Mesenchymal stem cell (in vitro differentiated cells and primary cell): ENCODE measurements around the gene TSC2.

ENCODE experiments used
- DNase-seq: peaks from one replicate; pipeline ENCODE4 v3.0.0-alpha.2; 2013
- H2AFZ ChIP-seq: one replicate; pipeline ENCODE4 v1.6.1; 2013; ENCODE audit warnings: low read depth, mild to moderate bottlenecking, control low read depth, inconsistent platforms, low read length, moderate library complexity
- H2AK5ac ChIP-seq: 2 replicates; pipeline ENCODE4 v1.6.1; 2013; ENCODE audit warnings: low read length, moderate library complexity, mild to moderate bottlenecking, inconsistent platforms; ENCODE audit not compliant: severe bottlenecking
- H2BK120ac ChIP-seq: one replicate; pipeline ENCODE4 v1.6.1; 2013; ENCODE audit warnings: low read depth, mild to moderate bottlenecking, inconsistent platforms, low read length, moderate library complexity
- H2BK12ac ChIP-seq, 2 experiments: one replicate each; pipeline ENCODE4 v1.6.1; 2013; ENCODE audit warnings: inconsistent platforms in 2 of 2, low read length in 2 of 2, mild to moderate bottlenecking in 2 of 2, moderate library complexity in 2 of 2, control low read depth in 1 of 2
- H2BK15ac ChIP-seq: one replicate; pipeline ENCODE4 v1.6.1; 2013; ENCODE audit warnings: mild to moderate bottlenecking, low read depth, inconsistent platforms; ENCODE audit not compliant: poor library complexity, severe bottlenecking
- H2BK5ac ChIP-seq: 2 replicates; pipeline ENCODE4 v1.6.1; 2013; ENCODE audit warnings: low read depth, mild to moderate bottlenecking, low read length, control low read depth, inconsistent platforms; ENCODE audit not compliant: poor library complexity, severe bottlenecking
- H3K14ac ChIP-seq, 2 experiments: one replicate each; pipeline ENCODE4 v1.6.1; 2013; ENCODE audit warnings: inconsistent platforms in 2 of 2, low read length in 2 of 2, control low read depth in 1 of 2, mild to moderate bottlenecking in 1 of 2, moderate library complexity in 1 of 2
- H3K18ac ChIP-seq, 2 experiments: one replicate each; pipeline ENCODE4 v1.6.1; 2013; ENCODE audit warnings: inconsistent platforms in 2 of 2, low read length in 2 of 2, control low read depth in 1 of 2, low read depth in 1 of 2, mild to moderate bottlenecking in 1 of 2
- H3K23ac ChIP-seq, 2 experiments: one replicate each; pipeline ENCODE4 v1.6.1; 2013; ENCODE audit warnings: inconsistent platforms in 2 of 2, low read length in 2 of 2, mild to moderate bottlenecking in 2 of 2, moderate library complexity in 2 of 2, control low read depth in 1 of 2
- H3K27ac ChIP-seq: 2 replicates; pipeline ENCODE4 v1.5.1; 2013; ENCODE audit warnings: mild to moderate bottlenecking, moderate library complexity, low read length, control low read depth, inconsistent platforms; ENCODE audit not compliant: poor library complexity, severe bottlenecking
- H3K27me3 ChIP-seq, 2 experiments: 2 replicates each; pipeline versions ENCODE4 v1.6.1 to v1.7.0; 2013; ENCODE audit warnings: low read length in 2 of 2, mild to moderate bottlenecking in 2 of 2, moderate library complexity in 2 of 2, control low read depth in 1 of 2, inconsistent platforms in 1 of 2; ENCODE audit not compliant: control insufficient read depth in 1 of 2, insufficient read depth in 1 of 2
- H3K36me3 ChIP-seq, 2 experiments: 2 replicates each; pipeline versions ENCODE4 v1.6.1 to v1.7.0; 2013; ENCODE audit warnings: low read length in 2 of 2, control low read depth in 1 of 2, inconsistent platforms in 1 of 2, low read depth in 1 of 2, mild to moderate bottlenecking in 1 of 2; ENCODE audit not compliant: insufficient read depth in 2 of 2, control insufficient read depth in 1 of 2
- H3K4ac ChIP-seq, 2 experiments: one replicate each; pipeline ENCODE4 v1.6.1; 2013; ENCODE audit warnings: inconsistent platforms in 2 of 2, low read length in 2 of 2, mild to moderate bottlenecking in 2 of 2, moderate library complexity in 2 of 2, control low read depth in 1 of 2, low read depth in 1 of 2
- H3K4me1 ChIP-seq: 2 replicates; pipeline ENCODE4 v1.6.1; 2013; ENCODE audit warnings: low read depth, low read length, control low read depth; ENCODE audit not compliant: control insufficient read depth, insufficient read depth
- H3K4me2 ChIP-seq: 2 replicates; pipeline ENCODE4 v1.6.1; 2013; ENCODE audit warnings: low read length, mild to moderate bottlenecking, inconsistent platforms; ENCODE audit not compliant: poor library complexity, severe bottlenecking
- H3K4me3 ChIP-seq, 2 experiments: 2 replicates each; pipeline versions ENCODE4 v1.5.1 to v1.7.0; 2013; ENCODE audit warnings: low read length in 2 of 2, mild to moderate bottlenecking in 2 of 2, control low read depth in 1 of 2, low read depth in 1 of 2; ENCODE audit not compliant: insufficient read depth in 1 of 2
- H3K79me1 ChIP-seq: replicated peaks from 2 replicates; pipeline ENCODE4 v1.6.1; 2013; ENCODE audit warnings: mild to moderate bottlenecking, control low read depth, low read length, inconsistent platforms; ENCODE audit not compliant: poor library complexity, severe bottlenecking
- H3K9ac ChIP-seq: 2 replicates; pipeline ENCODE4 v1.7.0; 2013; ENCODE audit warnings: mild to moderate bottlenecking, low read length, moderate library complexity
- H3K9me3 ChIP-seq: 2 replicates; pipeline ENCODE4 v1.7.0; 2013; ENCODE audit warnings: mild to moderate bottlenecking, low read length; ENCODE audit not compliant: control insufficient read depth
- H4K8ac ChIP-seq: one replicate; pipeline ENCODE4 v1.6.1; 2013; ENCODE audit warnings: inconsistent platforms, mild to moderate bottlenecking, low read length, moderate library complexity
- H4K91ac ChIP-seq: one replicate; pipeline ENCODE4 v1.6.1; 2013; ENCODE audit warnings: mild to moderate bottlenecking, low read length, inconsistent platforms
- WGBS: methylation state at CpG from one replicate; pipeline ENCODE4 v1.1.7; 2013; ENCODE audit warnings: mixed read lengths; 5-methylcytosine and 5-hydroxymethylcytosine counted together

The TSC2 gene

DNA sequence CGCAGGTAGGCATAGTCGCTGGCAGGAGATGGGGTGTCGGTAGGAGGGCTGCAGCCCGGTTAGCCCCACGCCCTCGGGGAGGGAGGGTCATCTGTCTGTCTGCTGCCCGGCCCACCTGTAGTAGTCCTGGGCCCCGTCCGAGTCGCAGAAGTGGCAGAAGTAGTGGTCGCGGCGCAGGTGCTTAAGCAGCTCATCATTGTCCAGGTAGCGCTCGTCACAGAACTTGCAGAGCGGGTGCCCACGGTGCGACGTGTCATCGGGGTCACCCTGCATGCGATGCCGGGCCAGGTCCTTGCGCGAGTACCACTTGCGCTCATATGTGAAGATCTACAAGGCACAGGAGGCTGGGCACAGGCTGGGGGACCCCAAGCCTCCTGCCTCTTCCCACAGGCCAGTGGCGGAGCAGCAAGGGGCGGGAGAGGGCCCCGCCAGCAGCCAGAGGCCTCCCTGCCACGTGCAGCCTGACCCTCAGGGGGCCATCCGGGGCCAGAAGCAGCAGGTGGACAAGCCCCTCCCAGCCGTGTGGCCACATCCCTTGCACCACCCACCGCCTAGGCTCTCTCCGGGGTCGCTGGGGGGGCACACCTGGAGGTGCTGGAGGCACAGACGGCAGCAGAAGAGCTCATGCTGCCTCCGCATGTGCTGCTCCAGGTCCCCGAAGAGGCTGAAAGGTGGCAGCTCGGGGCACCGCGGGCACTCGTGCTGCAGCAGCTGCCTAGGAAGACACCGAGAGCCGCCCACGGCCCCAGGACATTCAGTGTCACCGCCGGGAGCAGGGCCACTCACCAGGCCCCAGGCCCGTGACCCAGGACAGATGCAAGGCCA lies 45.2 kb upstream of the TSC2 start:
- 96% methylated on average over 47 of the region's 47 CpGs for WGBS
- no peak overlapping the region for H3K4me2 ChIP-seq
- no peak for DNase-seq

DNA sequence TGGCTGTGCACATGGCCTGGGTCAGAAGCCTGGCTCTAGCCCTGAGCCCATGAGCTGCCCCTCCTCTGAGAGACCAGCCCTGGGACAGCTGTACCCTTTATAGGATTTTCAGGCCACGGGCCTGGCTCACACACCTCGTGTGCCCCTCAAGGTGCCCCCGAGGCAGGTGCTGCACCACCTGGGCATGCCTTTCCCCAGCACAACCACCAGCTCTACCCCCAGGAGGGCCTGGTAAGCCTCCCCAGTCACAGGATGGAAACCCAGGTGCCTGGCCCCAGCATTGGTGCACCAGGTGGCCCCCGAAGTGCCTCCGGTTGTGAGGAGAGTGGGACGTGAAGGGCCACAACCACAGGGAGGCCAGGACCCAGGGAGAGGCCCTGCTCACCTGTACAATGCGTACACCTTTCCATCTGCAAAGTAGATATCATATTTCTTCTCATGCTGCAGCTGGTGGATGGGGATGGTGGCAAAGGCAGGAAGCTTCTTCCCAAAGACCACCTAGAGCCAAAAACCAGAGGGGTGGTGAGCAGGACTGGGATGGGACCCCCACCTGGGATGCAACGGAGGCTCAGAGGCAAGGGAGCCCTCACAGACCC lies 44.5 kb upstream of the TSC2 start:
- DNase-seq: no peak
- Histone ChIP-seq H3K23ac (no peak overlapping the region), H2BK12ac (peak overlapping the region in 1 of 2 experiments; percentile 21), H3K36me3 (peaks cover 44 to 90% of the 10 kb centered on the region in 2 experiments), H2AK5ac (no peak overlapping the region), H2BK5ac (no peak overlapping the region), H3K27ac (no peak overlapping the region), H4K91ac (peak overlapping the region; percentile 8), H3K18ac (no peak overlapping the region), H3K4ac (no peak overlapping the region), H2BK15ac (no peak overlapping the region), H3K4me1 (peaks cover 48% of the 10 kb centered on the region), H2AFZ (no peak overlapping the region), H2BK120ac (no peak overlapping the region), H3K79me1 (peaks cover 33% of the 10 kb centered on the region), H3K27me3 (no peaks in the 10 kb centered on the region), H3K9me3 (no peaks in the 10 kb centered on the region), H4K8ac (no peak overlapping the region), H3K14ac (no peak overlapping the region), H3K4me2 (no peak overlapping the region), H3K9ac (peak overlapping the region; percentile 59), H3K4me3 (peak overlapping the region in 1 of 2 experiments; percentile 37)
- WGBS: 82% methylated on average over 8 of the region's 8 CpGs

More for the DNA sequence above, 45.2 kb upstream of the TSC2 start:
- Histone ChIP-seq H3K79me1 (peaks cover 33% of the 10 kb centered on the region), H2BK12ac (no peak overlapping the region), H2BK120ac (no peak overlapping the region), H3K9ac (no peak overlapping the region), H3K27ac (no peak overlapping the region), H3K36me3 (peaks cover 51 to 95% of the 10 kb centered on the region in 2 experiments), H2BK15ac (no peak overlapping the region), H3K18ac (no peak overlapping the region), H2BK5ac (no peak overlapping the region), H2AK5ac (no peak overlapping the region), H3K4ac (no peak overlapping the region), H3K14ac (no peak overlapping the region), H3K27me3 (no peaks in the 10 kb centered on the region), H2AFZ (no peak overlapping the region), H3K23ac (no peak overlapping the region), H4K91ac (no peak overlapping the region), H4K8ac (no peak overlapping the region), H3K4me3 (no peak overlapping the region), H3K9me3 (no peaks in the 10 kb centered on the region), H3K4me1 (peaks cover 41% of the 10 kb centered on the region)

GRCh38 chr16:2003827-2004641 lies 43.8 kb upstream of the TSC2 start:
- Histone ChIP-seq H3K79me1 (peaks cover 32% of the 10 kb centered on the region), H3K9me3 (no peaks in the 10 kb centered on the region), H2BK15ac (no peak overlapping the region), H4K8ac (peak overlapping the region; percentile 33), H3K27me3 (no peaks in the 10 kb centered on the region), H3K23ac (no peak overlapping the region), H3K14ac (peak overlapping the region in 1 of 2 experiments; percentile 23), H3K4me1 (peaks cover 51% of the 10 kb centered on the region), H3K36me3 (peaks cover 43 to 83% of the 10 kb centered on the region in 2 experiments), H2AFZ (no peak overlapping the region), H2AK5ac (peak overlapping the region; percentile 72), H2BK5ac (no peak overlapping the region), H3K27ac (no peak overlapping the region), H2BK12ac (peak overlapping the region in 1 of 2 experiments; percentile 52), H3K4ac (peak overlapping the region; percentile 35 to 59), H3K4me3 (peak overlapping the region in 1 of 2 experiments; percentile 44), H3K18ac (peak overlapping the region in 1 of 2 experiments; percentile 67), H2BK120ac (peak overlapping the region; percentile 37), H3K4me2 (peak overlapping the region; percentile 30), H4K91ac (peak overlapping the region; percentile 43), H3K9ac (peak overlapping the region; percentile 59)
- 34% methylated on average over 36 of the region's 36 CpGs for WGBS
- peak; percentile 92 for DNase-seq
